Raji (cell line): ENCODE data around the gene MINAR2.

Experiments
- POLR2A ChIP-seq: IDR thresholded peaks from 2 replicates; pipeline ENCODE4 v1.6.1; 2011; ENCODE audit warnings: low read depth, low read length, control low read depth; ENCODE audit not compliant: insufficient read depth

Gene MINAR2

GRCh38 chr5:129763651-129764050 is 15.8 kb downstream of the MINAR2 start:
- TF ChIP-seq POLR2A, result no peak

- no peak for TF ChIP-seq POLR2A
These were observed 18.9 kb downstream of the MINAR2 start for GRCh38 chr5:129766798-129767197.

DNA sequence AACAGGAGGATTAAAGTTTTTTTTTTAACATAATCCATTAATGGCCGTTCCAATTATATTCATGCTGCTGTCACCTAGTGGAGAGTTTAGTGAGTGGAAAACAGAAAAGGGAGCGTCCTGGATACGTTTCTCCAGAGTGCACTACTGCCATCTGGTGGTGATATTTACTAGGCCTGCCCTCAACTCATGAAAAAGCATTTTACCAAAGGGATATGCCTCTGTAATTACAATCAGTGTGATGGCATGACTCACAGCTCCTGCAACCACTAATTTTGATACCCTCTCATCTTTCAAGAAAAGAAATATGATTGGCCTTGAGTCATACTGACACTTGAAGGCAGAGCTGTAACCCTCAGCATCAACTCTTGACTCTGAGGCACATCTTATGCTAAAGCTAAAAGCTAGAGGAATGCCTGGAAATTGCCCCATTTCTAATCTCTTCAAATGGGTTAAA is 20.1 kb downstream of the MINAR2 start:
- TF ChIP-seq POLR2A, result no peak

- no peak for TF ChIP-seq POLR2A
These were observed 20.8 kb downstream of the MINAR2 start for GRCh38 chr5:129768735-129769134.

DNA sequence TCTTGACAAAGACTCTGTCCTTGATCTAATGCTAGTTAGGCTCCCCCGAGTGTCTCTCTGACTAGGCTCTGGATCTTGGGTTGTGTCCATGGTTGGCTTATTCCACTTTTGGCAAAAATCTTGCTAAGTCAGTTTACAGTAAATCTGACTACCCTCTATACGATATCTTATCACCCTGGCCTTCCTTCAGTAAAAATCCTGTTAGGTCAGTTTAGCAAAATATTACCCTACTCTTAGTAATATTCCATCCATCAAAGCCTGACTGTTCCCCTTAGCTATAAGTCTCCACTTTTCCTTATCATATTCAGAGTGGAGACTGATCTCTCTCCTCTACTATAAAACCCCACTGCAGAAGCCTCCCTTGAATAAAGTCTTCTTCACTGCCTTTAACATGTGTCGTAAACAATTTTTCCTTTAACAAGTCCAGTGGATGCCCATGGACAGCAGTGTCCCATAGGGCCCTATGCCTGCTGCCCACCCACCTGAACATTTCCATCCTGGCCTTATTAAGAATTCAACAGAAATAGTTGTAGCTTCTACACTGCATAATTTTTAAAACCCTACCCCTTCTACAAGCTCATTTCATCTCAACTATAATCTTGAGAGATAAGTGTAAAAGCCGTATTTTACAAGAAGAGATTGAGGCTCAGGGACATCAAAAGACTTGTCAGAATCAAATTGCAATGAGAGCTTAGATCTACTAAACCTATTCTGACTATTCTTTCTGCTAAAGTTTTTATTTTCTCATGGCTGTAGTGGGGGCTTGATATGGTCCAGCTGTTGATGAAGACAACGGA is 22.3 kb downstream of the MINAR2 start:
- no peak for TF ChIP-seq POLR2A

- TF ChIP-seq POLR2A, result no peak
These were observed 23.4 kb downstream of the MINAR2 start for GRCh38 chr5:129771058-129771838.

GRCh38 chr5:129773376-129773775 is 25.5 kb downstream of the MINAR2 start:
- no peak for TF ChIP-seq POLR2A

DNA sequence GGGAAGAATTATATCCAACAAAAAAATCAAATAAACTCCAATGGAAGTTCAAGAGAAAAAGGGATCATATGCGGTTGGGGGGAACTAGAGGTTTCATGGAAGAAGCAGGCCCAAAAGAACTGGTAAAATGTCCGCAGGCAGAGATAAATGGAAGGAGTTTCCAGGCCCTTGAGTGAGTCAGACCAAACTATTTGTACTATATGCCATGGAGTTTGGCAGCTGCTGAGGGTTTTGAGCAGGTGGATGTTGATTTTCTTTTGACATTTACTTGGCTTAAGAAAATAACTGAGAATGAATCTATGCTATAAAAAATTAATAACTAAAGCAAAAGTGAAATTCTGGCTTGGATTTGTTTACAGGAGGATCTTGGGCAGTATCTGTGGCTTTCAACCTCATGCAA is 33.7 kb downstream of the MINAR2 start:
- no peak for TF ChIP-seq POLR2A

GRCh38 chr5:129803403-129803802 is 55.5 kb downstream of the MINAR2 start:
- no peak for TF ChIP-seq POLR2A

DNA sequence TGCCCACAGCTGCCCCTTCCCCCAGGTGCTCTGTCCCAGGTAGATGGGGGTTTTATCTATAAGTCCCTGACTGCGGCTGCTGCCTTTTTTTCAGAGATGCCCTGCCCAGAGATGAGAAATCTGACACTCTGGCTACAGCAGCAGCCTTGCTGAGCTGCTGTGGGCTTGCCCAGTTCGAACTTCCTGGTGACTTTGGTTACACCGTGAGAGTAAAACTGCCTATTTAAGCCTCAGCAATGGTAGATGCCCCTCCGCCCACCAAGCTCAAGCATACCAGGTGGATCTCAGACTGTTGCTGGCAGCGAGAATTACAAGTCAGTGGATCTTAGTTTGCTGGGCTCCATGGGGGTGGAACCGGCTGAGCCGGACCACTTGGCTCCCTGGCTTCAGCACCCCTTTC is 56.8 kb downstream of the MINAR2 start:
- no peak for TF ChIP-seq POLR2A

GRCh38 chr5:129807162-129807814 is 59.4 kb downstream of the MINAR2 start:
- TF ChIP-seq POLR2A, result no peak
